Uterus (tissue), 4 donors: ENCODE measurements around the gene KCND1. TPM values are rescaled to one million over a fixed set of nuclear protein-coding genes. Genes with fewer than 3 reads are reported as not detected.
"Not testable (repeated sequence)": the region's sequence is repeated elsewhere in the genome, so short reads cannot be mapped to it uniquely, and the experiment has no call there.

Experiments
- DNase-seq, 2 donors: peaks; one replicate each; pipeline ENCODE4 v3.0.0-alpha.2; 2019 to 2020
- H3K27ac ChIP-seq, 2 donors: fragments of 200-600 bp; sonication (generic); 1 replicate in 1 of 2; 2 replicates in 1 of 2; pipeline ENCODE4 v1.5.1; 2016 to 2018
- H3K27me3 ChIP-seq, 2 donors: fragments of 200-600 bp; sonication (generic); one replicate each; pipeline ENCODE4 v1.5.1; 2018 to 2019; ENCODE audit warnings: control low read depth in 1 of 2
- H3K36me3 ChIP-seq, 2 donors: fragments of 200-600 bp; sonication (generic); one replicate each; pipeline ENCODE4 v1.5.1; 2019; ENCODE audit warnings: control low read depth in 1 of 2
- H3K4me1 ChIP-seq, 2 donors: fragments of 200-600 bp; sonication (generic); one replicate each; pipeline ENCODE4 v1.5.1; 2018 to 2019; ENCODE audit warnings: control low read depth in 1 of 2
- H3K4me3 ChIP-seq, 2 donors: fragments of 200-600 bp; sonication (generic); 1 replicate in 1 of 2; 2 replicates in 1 of 2; pipeline ENCODE4 v1.5.1; 2018 to 2019; ENCODE audit warnings: mild to moderate bottlenecking in 1 of 2
- H3K9me3 ChIP-seq, 2 donors: fragments of 200-600 bp; sonication (generic); one replicate each; pipeline ENCODE4 v1.5.1; 2019; ENCODE audit warnings: control low read depth in 1 of 2
- CTCF ChIP-seq, 4 experiments: fragments of 200-600 bp in 2 of 4; fragments of 450-650 bp in 2 of 4; sonication (generic) in 2 of 4; IDR thresholded peaks; one replicate each; pipeline ENCODE4 v1.5.1; 2016 to 2019; ENCODE audit warnings: antibody characterized with exemption in 4 of 4, mild to moderate bottlenecking in 2 of 4, moderate library complexity in 1 of 4
- POLR2A ChIP-seq, 2 donors: fragments of 450-650 bp; IDR thresholded peaks; one replicate each; pipeline ENCODE4 v1.6.1; 2016; ENCODE audit warnings: antibody characterized with exemption in 2 of 2, mild to moderate bottlenecking in 1 of 2, moderate library complexity in 1 of 2
- intact Hi-C: fragments of 100-400 bp; cut with DNase I; formaldehyde crosslinking; loops from one replicate; pipeline ENCODE4 v1.15.1; 2023; ENCODE audit warnings: low total_unique reads
- total RNA-seq, 4 donors: library from RNA; depleted of rRNA in 3 of 4; stranded (reverse); fragments of >200 nt in 3 of 4; gene quantifications; one replicate each; pipeline versions ENCODE4 v1.1.0 to v1.2.4, GENCODE V29; 2014 to 2023
- donor health status: DM: yes; HTN: yes; CAD: no.

KCND1 gene
- total RNA-seq, 4 donors from 2014 or later = 0.29 to 4.6 (median 3.2) TPM; not detected in 1

GRCh38 chrX:48983896-48984295 lies 12.3 kb upstream of the KCND1 start:
- no peaks in the 10 kb centered on the region for H3K4me1 ChIP-seq
- H3K27ac ChIP-seq = no peak overlapping the region
- intact Hi-C loops = no loop called here
- no peak for DNase-seq
- H3K36me3 ChIP-seq = no peaks in the 10 kb centered on the region
- no peaks in the 10 kb centered on the region for H3K9me3 ChIP-seq
- no peak for TF ChIP-seq POLR2A (IDR thresholded peaks at IDR 0.05)
- H3K27me3 ChIP-seq = no peaks in the 10 kb centered on the region
- H3K4me3 ChIP-seq = no peak overlapping the region

DNA sequence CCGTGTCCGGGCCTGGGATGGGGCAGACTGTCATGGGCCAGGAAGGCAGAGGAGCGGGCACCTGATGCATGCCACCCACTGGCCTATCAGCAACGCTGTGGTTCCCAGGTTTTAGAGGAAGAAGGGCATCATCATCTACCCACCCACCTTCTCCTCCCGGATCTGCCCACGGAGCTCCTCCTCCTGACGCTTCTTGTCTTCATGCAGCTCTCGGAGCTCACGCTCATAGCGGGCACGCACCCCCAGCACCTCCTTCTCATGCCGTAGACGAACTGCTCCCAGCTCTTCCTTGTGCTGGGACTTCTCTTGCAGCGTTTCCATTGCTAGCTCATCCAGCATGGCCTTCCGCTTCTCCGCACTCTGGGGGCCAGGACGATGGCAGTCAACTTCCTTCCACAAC lies 11.4 kb upstream of the KCND1 start:
- H3K27me3 ChIP-seq = no peaks in the 10 kb centered on the region
- no peaks in the 10 kb centered on the region for H3K4me1 ChIP-seq
- DNase-seq = no peak
- H3K36me3 ChIP-seq = no peaks in the 10 kb centered on the region
- no peak overlapping the region for H3K4me3 ChIP-seq
- H3K9me3 ChIP-seq = no peaks in the 10 kb centered on the region
- H3K27ac ChIP-seq = no peak overlapping the region
- no peak for TF ChIP-seq POLR2A (IDR thresholded peaks at IDR 0.05)
- TF ChIP-seq CTCF (IDR thresholded peaks at IDR 0.05) = no peak
- intact Hi-C loops = no loop called here

- Histone ChIP-seq H3K4me1 (no peaks in the 10 kb centered on the region), H3K27me3 (no peaks in the 10 kb centered on the region), H3K36me3 (no peaks in the 10 kb centered on the region), H3K4me3 (no peak overlapping the region), H3K9me3 (no peaks in the 10 kb centered on the region), H3K27ac (no peak overlapping the region)
- intact Hi-C loops = no loop called here
- DNase-seq = no peak
- no peak for TF ChIP-seq CTCF (IDR thresholded peaks at IDR 0.05)
- TF ChIP-seq POLR2A (IDR thresholded peaks at IDR 0.05) = no peak
Measured at GRCh38 chrX:48981178-48981577, 9.5 kb upstream of the KCND1 start.

DNA sequence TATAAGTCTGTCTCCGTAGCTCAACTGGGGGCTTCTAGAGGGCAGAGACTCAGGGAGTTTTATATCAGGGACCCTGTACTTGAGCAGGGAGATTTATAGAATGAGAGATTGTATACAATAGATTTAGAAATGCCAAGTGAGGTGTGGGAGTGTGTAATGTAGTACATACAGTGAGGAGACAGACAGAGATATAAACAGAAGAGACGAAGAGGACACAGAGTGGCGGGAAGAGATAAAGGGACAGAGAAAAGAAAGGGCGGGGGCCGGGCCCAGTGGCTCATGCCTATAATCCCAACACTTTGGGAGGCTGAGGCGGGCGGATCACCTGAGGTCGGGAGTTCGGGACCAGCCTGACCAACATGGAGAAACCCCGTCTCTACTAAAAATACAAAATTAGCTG lies 8.7 kb upstream of the KCND1 start:
- intact Hi-C loops, H3K36me3 ChIP-seq, H3K27ac ChIP-seq, H3K4me3 ChIP-seq, H3K4me1 ChIP-seq, DNase-seq, H3K9me3 ChIP-seq, H3K27me3 ChIP-seq: not testable (repeated sequence)

DNA sequence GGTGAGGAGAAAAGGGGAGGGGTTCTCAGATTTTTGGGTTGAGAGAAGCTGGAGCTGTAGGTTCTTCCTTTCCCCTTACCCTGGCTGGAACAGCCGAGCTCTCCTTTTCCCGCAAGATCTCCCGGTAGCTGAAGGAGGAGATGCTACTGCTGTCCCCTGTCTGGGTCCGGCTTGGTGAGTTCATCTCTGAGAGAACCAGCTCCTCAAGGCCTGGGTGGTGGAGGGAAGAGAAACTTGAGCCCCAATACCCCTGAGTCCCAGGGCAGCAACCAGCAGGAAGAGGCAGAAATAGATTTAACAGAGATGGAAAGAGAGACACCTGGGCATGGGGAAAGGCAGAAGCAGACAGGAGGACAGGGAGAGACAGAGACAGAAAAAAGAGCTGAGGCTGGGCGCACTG lies 6.6 kb upstream of the KCND1 start:
- intact Hi-C loops = no loop called here
- Histone ChIP-seq H3K36me3 (no peaks in the 10 kb centered on the region), H3K27me3 (no peaks in the 10 kb centered on the region), H3K27ac (no peak overlapping the region), H3K9me3 (no peaks in the 10 kb centered on the region), H3K4me1 (no peaks in the 10 kb centered on the region), H3K4me3 (no peak overlapping the region)
- TF ChIP-seq CTCF (IDR thresholded peaks at IDR 0.05) = no peak
- TF ChIP-seq POLR2A (IDR thresholded peaks at IDR 0.05) = no peak
- DNase-seq = no peak

- Histone ChIP-seq H3K27me3 (no peaks in the 10 kb centered on the region), H3K4me3 (no peak overlapping the region), H3K9me3 (no peaks in the 10 kb centered on the region), H3K4me1 (no peaks in the 10 kb centered on the region), H3K36me3 (no peaks in the 10 kb centered on the region), H3K27ac (no peak overlapping the region)
- TF ChIP-seq CTCF (IDR thresholded peaks at IDR 0.05) (no peak), POLR2A (IDR thresholded peaks at IDR 0.05) (no peak)
- no peak for DNase-seq
- intact Hi-C loops = no loop called here
Measured at GRCh38 chrX:48976086-48976485, 4.4 kb upstream of the KCND1 start.
